ENCODE results near the gene GSPT1.

The GSPT1 gene

GRCh38 chr16:11852092-11852809 lies 63.5 kb downstream of the GSPT1 start:
- peak; percentile 34 to 43 for DNase-seq (ENCODE audit: low read depth in 2 of 2)
- H3K4me3 ChIP-seq (replicated peaks in 1 of 2; ENCODE audit: low read depth in 2 of 2, low read length in 2 of 2) = peak overlapping the region; percentile 98 to 99
- TF ChIP-seq, protein P1, sequence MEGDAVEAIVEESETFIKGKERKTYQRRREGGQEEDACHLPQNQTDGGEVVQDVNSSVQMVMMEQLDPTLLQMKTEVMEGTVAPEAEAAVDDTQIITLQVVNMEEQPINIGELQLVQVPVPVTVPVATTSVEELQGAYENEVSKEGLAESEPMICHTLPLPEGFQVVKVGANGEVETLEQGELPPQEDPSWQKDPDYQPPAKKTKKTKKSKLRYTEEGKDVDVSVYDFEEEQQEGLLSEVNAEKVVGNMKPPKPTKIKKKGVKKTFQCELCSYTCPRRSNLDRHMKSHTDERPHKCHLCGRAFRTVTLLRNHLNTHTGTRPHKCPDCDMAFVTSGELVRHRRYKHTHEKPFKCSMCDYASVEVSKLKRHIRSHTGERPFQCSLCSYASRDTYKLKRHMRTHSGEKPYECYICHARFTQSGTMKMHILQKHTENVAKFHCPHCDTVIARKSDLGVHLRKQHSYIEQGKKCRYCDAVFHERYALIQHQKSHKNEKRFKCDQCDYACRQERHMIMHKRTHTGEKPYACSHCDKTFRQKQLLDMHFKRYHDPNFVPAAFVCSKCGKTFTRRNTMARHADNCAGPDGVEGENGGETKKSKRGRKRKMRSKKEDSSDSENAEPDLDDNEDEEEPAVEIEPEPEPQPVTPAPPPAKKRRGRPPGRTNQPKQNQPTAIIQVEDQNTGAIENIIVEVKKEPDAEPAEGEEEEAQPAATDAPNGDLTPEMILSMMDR (IDR thresholded peaks at IDR 0.05; ENCODE audit: low read depth, low read length) = no peak

GRCh38 chr16:11851294-11852091 lies 64.3 kb downstream of the GSPT1 start, which contains the start of gene RSL1D1:
Gene RSL1D1, minus strand, starts transcription at chr16:11851542. Its CDS starts 30 bp downstream, at chr16:11851512.
- DNase-seq (ENCODE audit: low read depth in 2 of 2) = peak; percentile 95
- TF ChIP-seq, protein P1 (IDR thresholded peaks at IDR 0.05; ENCODE audit: low read depth, low read length) = no peak
- peak within 1 kb of the TSS; percentile 98 to 99 for H3K4me3 ChIP-seq (replicated peaks in 1 of 2; ENCODE audit: low read depth in 2 of 2, low read length in 2 of 2)

- TF ChIP-seq, protein P1 (IDR thresholded peaks at IDR 0.05; ENCODE audit: low read depth, low read length) = no peak
- peak; percentile 31 to 59 for DNase-seq (ENCODE audit: low read depth in 2 of 2)
- H3K4me3 ChIP-seq (replicated peaks in 1 of 2; ENCODE audit: low read depth in 2 of 2, low read length in 2 of 2) = no peak overlapping the region
These were observed 66.9 kb downstream of the GSPT1 start for GRCh38 chr16:11848842-11849241.

DNA sequence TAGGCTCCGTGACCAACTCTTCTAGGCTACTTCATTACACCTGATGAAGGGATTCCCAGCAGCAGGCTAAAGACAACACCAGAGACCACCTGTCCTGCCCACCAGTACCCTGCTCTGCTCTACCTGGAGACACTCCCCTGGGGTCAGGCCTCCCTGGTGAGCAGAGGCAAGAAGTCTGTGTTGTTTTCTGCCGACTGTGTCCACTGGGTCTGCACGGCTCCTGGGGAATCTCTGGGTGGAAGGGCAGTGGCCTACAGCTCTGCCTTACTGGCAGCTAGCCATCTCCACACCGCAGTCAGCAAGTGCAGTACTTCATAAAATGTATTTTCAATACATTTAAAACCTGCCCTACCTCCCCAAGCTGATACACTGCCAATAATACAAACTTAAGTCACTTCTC lies 71.3 kb downstream of the GSPT1 start:
- H3K4me3 ChIP-seq (replicated peaks in 1 of 2; ENCODE audit: low read depth in 2 of 2, low read length in 2 of 2) = no peak overlapping the region
- DNase-seq (ENCODE audit: low read depth in 2 of 2) = no peak
- TF ChIP-seq, protein P1 (IDR thresholded peaks at IDR 0.05; ENCODE audit: low read depth, low read length) = no peak

GRCh38 chr16:11843861-11844260 lies 71.9 kb downstream of the GSPT1 start:
- no peak for DNase-seq (ENCODE audit: low read depth in 2 of 2)
- TF ChIP-seq, protein P1 (IDR thresholded peaks at IDR 0.05; ENCODE audit: low read depth, low read length) = no peak
- H3K4me3 ChIP-seq (replicated peaks in 1 of 2; ENCODE audit: low read depth in 2 of 2, low read length in 2 of 2) = no peak overlapping the region

GRCh38 chr16:11843206-11843605 lies 72.5 kb downstream of the GSPT1 start:
- TF ChIP-seq, protein P1 (IDR thresholded peaks at IDR 0.05; ENCODE audit: low read depth, low read length) = no peak
- DNase-seq (ENCODE audit: low read depth in 2 of 2) = no peak
- no peak overlapping the region for H3K4me3 ChIP-seq (replicated peaks in 1 of 2; ENCODE audit: low read depth in 2 of 2, low read length in 2 of 2)

Data from cardiac fibroblast (primary cell).